DND-41 (cell line): ENCODE measurements around the gene NOBOX.

Source experiments
- ATAC-seq: fragments of 200-7000 bp; cut with Tn5 transposase; 3 replicates; pipeline ENCODE4 v1.9.1; 2021; ENCODE audit warnings: low read depth; ENCODE audit not compliant: insufficient read depth
- DNase-seq: peaks from one replicate; pipeline ENCODE4 v3.0.0-alpha.2; 2020
- H2AFZ ChIP-seq: 2 replicates; pipeline ENCODE4 v1.6.0; 2012; ENCODE audit warnings: low read depth, low read length
- H3K27ac ChIP-seq: 2 replicates; pipeline ENCODE4 v1.5.1; 2012; ENCODE audit warnings: low read length, inconsistent platforms
- H3K27me3 ChIP-seq: fragments of 200-600 bp; sonication (generic); 2 replicates; pipeline ENCODE4 v1.6.0; 2012; ENCODE audit warnings: low read length, mild to moderate bottlenecking, inconsistent platforms; ENCODE audit not compliant: insufficient read depth, poor library complexity
- H3K36me3 ChIP-seq: 2 replicates; pipeline ENCODE4 v1.5.1; 2012; ENCODE audit warnings: low read length, inconsistent platforms; ENCODE audit not compliant: insufficient read depth
- H3K4me1 ChIP-seq: 2 replicates; pipeline ENCODE4 v1.5.1; 2012; ENCODE audit warnings: mild to moderate bottlenecking, low read length; ENCODE audit not compliant: insufficient read depth
- H3K4me2 ChIP-seq: 2 replicates; pipeline ENCODE4 v1.6.0; 2012; ENCODE audit warnings: mild to moderate bottlenecking, moderate library complexity, low read length, inconsistent platforms; ENCODE audit not compliant: insufficient read depth
- H3K4me3 ChIP-seq, 2 experiments: fragments of 200-600 bp in 1 of 2; shearing (Covaris generic) in 1 of 2; 2 replicates each; pipeline ENCODE4 v1.5.1; 2012 to 2016; ENCODE audit warnings: inconsistent platforms in 2 of 2, low read length in 2 of 2, mild to moderate bottlenecking in 2 of 2, low read depth in 1 of 2, moderate library complexity in 1 of 2
- H3K79me2 ChIP-seq: 2 replicates; pipeline ENCODE4 v1.6.0; 2012; ENCODE audit warnings: low read length, inconsistent platforms; ENCODE audit not compliant: insufficient read depth
- H3K9ac ChIP-seq: 2 replicates; pipeline ENCODE4 v1.6.0; 2012; ENCODE audit warnings: low read depth, mild to moderate bottlenecking, inconsistent platforms, low read length, moderate library complexity
- H3K9me3 ChIP-seq: 2 replicates; pipeline ENCODE4 v1.5.1; 2012; ENCODE audit warnings: low read length, moderate library complexity, mild to moderate bottlenecking, inconsistent platforms; ENCODE audit not compliant: insufficient read depth, severe bottlenecking
- H4K20me1 ChIP-seq: 2 replicates; pipeline ENCODE4 v1.6.0; 2012; ENCODE audit warnings: low read length; ENCODE audit not compliant: insufficient read depth
- CTCF ChIP-seq: IDR thresholded peaks from 2 replicates; pipeline ENCODE4 v1.5.1; 2012; ENCODE audit warnings: borderline replicate concordance, low read length, moderate library complexity, mild to moderate bottlenecking; ENCODE audit not compliant: poor library complexity, severe bottlenecking; ENCODE audit errors: extremely low read depth
- EZH2 ChIP-seq: IDR thresholded peaks from 3 replicates; pipeline ENCODE4 v1.6.1; 2012; ENCODE audit warnings: borderline replicate concordance, low read depth, mild to moderate bottlenecking, moderate library complexity, low read length, inconsistent platforms; ENCODE audit not compliant: severe bottlenecking

The NOBOX gene

GRCh38 chr7:144398291-144398690, 5.2 kb downstream of the NOBOX start:
- no peak overlapping the region for H2AFZ ChIP-seq
- no peak for DNase-seq
- no peak for TF ChIP-seq EZH2
- TF ChIP-seq CTCF = no peak
- no peak overlapping the region for H3K4me2 ChIP-seq
- no peaks in the 10 kb centered on the region for H4K20me1 ChIP-seq
- H3K4me1 ChIP-seq = no peaks in the 10 kb centered on the region
- H3K9ac ChIP-seq = no peak overlapping the region
- H3K36me3 ChIP-seq = no peaks in the 10 kb centered on the region
- no peak overlapping the region for H3K4me3 ChIP-seq
- no peaks in the 10 kb centered on the region for H3K79me2 ChIP-seq
- H3K27ac ChIP-seq = no peak overlapping the region
- H3K9me3 ChIP-seq = no peaks in the 10 kb centered on the region
- ATAC-seq = no peak
- H3K27me3 ChIP-seq = peaks cover 6% of the 10 kb centered on the region

- Histone ChIP-seq H3K4me3 (no peak overlapping the region), H3K9ac (no peak overlapping the region), H4K20me1 (no peaks in the 10 kb centered on the region), H3K4me1 (no peaks in the 10 kb centered on the region), H3K27me3 (peaks cover 6% of the 10 kb centered on the region), H3K9me3 (no peaks in the 10 kb centered on the region), H3K79me2 (no peaks in the 10 kb centered on the region), H3K4me2 (no peak overlapping the region), H3K27ac (no peak overlapping the region), H3K36me3 (no peaks in the 10 kb centered on the region), H2AFZ (no peak overlapping the region)
- ATAC-seq = no peak
- no peak for DNase-seq
- TF ChIP-seq EZH2 (no peak), CTCF (no peak)
These were observed 6.4 kb downstream of the NOBOX start for GRCh38 chr7:144397086-144397485.

GRCh38 chr7:144391823-144392255, 11.7 kb downstream of the NOBOX start:
- DNase-seq (peak; percentile 6), ATAC-seq (peak; percentile 83)
- H3K27ac ChIP-seq = no peak overlapping the region
- H4K20me1 ChIP-seq = no peaks in the 10 kb centered on the region
- H3K4me3 ChIP-seq = no peak overlapping the region
- no peaks in the 10 kb centered on the region for H3K79me2 ChIP-seq
- H2AFZ ChIP-seq = peak overlapping the region; percentile 50
- TF ChIP-seq EZH2 (no peak), CTCF (peak; percentile 71)
- H3K9ac ChIP-seq = no peak overlapping the region
- H3K36me3 ChIP-seq = no peaks in the 10 kb centered on the region
- H3K4me1 ChIP-seq = peaks cover 5% of the 10 kb centered on the region; the same call in 1 of the 2 replicates
- no peaks in the 10 kb centered on the region for H3K9me3 ChIP-seq
- peaks cover 6% of the 10 kb centered on the region for H3K27me3 ChIP-seq
- peak overlapping the region; percentile 33; the same call in 1 of the 2 replicates for H3K4me2 ChIP-seq

- peaks cover 6% of the 10 kb centered on the region for H3K27me3 ChIP-seq
- H3K4me2 ChIP-seq = no peak overlapping the region
- TF ChIP-seq CTCF (no peak), EZH2 (no peak)
- DNase-seq = no peak
- no peaks in the 10 kb centered on the region for H3K9me3 ChIP-seq
- H3K36me3 ChIP-seq = no peaks in the 10 kb centered on the region
- ATAC-seq = no peak
- H3K9ac ChIP-seq = no peak overlapping the region
- H3K79me2 ChIP-seq = no peaks in the 10 kb centered on the region
- H3K4me3 ChIP-seq = no peak overlapping the region
- no peaks in the 10 kb centered on the region for H4K20me1 ChIP-seq
- H3K27ac ChIP-seq = no peak overlapping the region
- peaks cover 5% of the 10 kb centered on the region; the same call in 1 of the 2 replicates for H3K4me1 ChIP-seq
- no peak overlapping the region; the same call in 1 of the 2 replicates for H2AFZ ChIP-seq
These were observed 12.5 kb downstream of the NOBOX start for GRCh38 chr7:144391014-144391413.
